Right atrium auricular region (tissue), 2 donors: Measurements from ENCODE around the gene TRAPPC2B. TPM values are rescaled to one million over a fixed set of nuclear protein-coding genes. Genes with fewer than 3 reads are reported as not detected.

Experiments used
- DNase-seq: peaks from one replicate; pipeline ENCODE4 v3.0.0-alpha.2; 2019; ENCODE audit warnings: low spot score
- H3K27ac ChIP-seq, 2 donors: fragments of 200-600 bp; sonication (generic); 1 replicate in 1 of 2; 2 replicates in 1 of 2; pipeline ENCODE4 v1.5.1; 2016 to 2019
- H3K27me3 ChIP-seq, 2 donors: fragments of 200-600 bp; sonication (generic); one replicate each; pipeline versions ENCODE4 v1.5.1 to v1.6.0; 2017 to 2019
- H3K36me3 ChIP-seq: fragments of 200-600 bp; sonication (generic); one replicate; pipeline ENCODE4 v1.5.1; 2016
- H3K4me1 ChIP-seq, 2 donors: fragments of 200-600 bp; sonication (generic); one replicate each; pipeline versions ENCODE4 v1.5.1 to v1.6.0; 2017 to 2019
- H3K4me3 ChIP-seq, 2 donors: fragments of 200-600 bp; sonication (generic); 1 replicate in 1 of 2; 2 replicates in 1 of 2; pipeline ENCODE4 v1.5.1; 2017 to 2019; ENCODE audit warnings: mild to moderate bottlenecking in 1 of 2, moderate library complexity in 1 of 2
- H3K9me3 ChIP-seq, 2 donors: fragments of 200-600 bp; sonication (generic); one replicate each; pipeline ENCODE4 v1.5.1; 2019
- CTCF ChIP-seq, 2 donors: fragments of 200-600 bp; sonication (generic); IDR thresholded peaks; one replicate each; pipeline ENCODE4 v1.5.1; 2019; ENCODE audit warnings: antibody characterized with exemption in 2 of 2
- total RNA-seq, 2 donors: library from RNA; depleted of rRNA; stranded (reverse); fragments of >200 nt; gene quantifications; one replicate each; pipeline ENCODE4 v1.1.0, GENCODE V29; 2016

The TRAPPC2B gene
- total RNA-seq, 2 donors from 2014 or later: 16.2 to 23.1 TPM

- Histone ChIP-seq H3K4me1 (peaks cover 0 to 27% of the 10 kb centered on the region in 2 donors), H3K27me3 (no peaks in the 10 kb centered on the region), H3K36me3 (peaks cover 28% of the 10 kb centered on the region), H3K9me3 (peaks cover 0 to 6% of the 10 kb centered on the region in 2 donors), H3K4me3 (peak overlapping the region; percentile 83 to 97), H3K27ac (peak overlapping the region; percentile 90 to 92)
- no peak for TF ChIP-seq CTCF (IDR thresholded peaks at IDR 0.05)
- no peak for DNase-seq
Observed at GRCh38 chr19:57321116-57321515, 42.2 kb upstream of the TRAPPC2B start.

- no peak for DNase-seq
- H3K36me3 ChIP-seq: peaks cover 34% of the 10 kb centered on the region
- peak overlapping the region; percentile 90 to 92 for H3K27ac ChIP-seq
- no peak for TF ChIP-seq CTCF (IDR thresholded peaks at IDR 0.05)
- H3K4me1 ChIP-seq: peaks cover 0 to 27% of the 10 kb centered on the region in 2 donors
- H3K27me3 ChIP-seq: no peaks in the 10 kb centered on the region
- H3K4me3 ChIP-seq: peak overlapping the region; percentile 83 to 97
- H3K9me3 ChIP-seq: peaks cover 0 to 10% of the 10 kb centered on the region in 2 donors
Observed at GRCh38 chr19:57321751-57322150, 41.6 kb upstream of the TRAPPC2B start.

GRCh38 chr19:57324992-57325391 lies 38.4 kb upstream of the TRAPPC2B start:
- no peak for TF ChIP-seq CTCF (IDR thresholded peaks at IDR 0.05)
- peaks cover 0 to 35% of the 10 kb centered on the region in 2 donors for H3K9me3 ChIP-seq
- H3K27ac ChIP-seq: no peak overlapping the region
- peaks cover 60% of the 10 kb centered on the region for H3K36me3 ChIP-seq
- H3K27me3 ChIP-seq: no peaks in the 10 kb centered on the region
- H3K4me3 ChIP-seq: no peak overlapping the region
- H3K4me1 ChIP-seq: peaks cover 0 to 21% of the 10 kb centered on the region in 2 donors
- no peak for DNase-seq

GRCh38 chr19:57327993-57328392 lies 35.4 kb upstream of the TRAPPC2B start:
- H3K4me1 ChIP-seq: no peaks in the 10 kb centered on the region
- H3K27me3 ChIP-seq: no peaks in the 10 kb centered on the region
- TF ChIP-seq CTCF (IDR thresholded peaks at IDR 0.05): no peak
- H3K36me3 ChIP-seq: peaks cover 60% of the 10 kb centered on the region
- no peak overlapping the region for H3K27ac ChIP-seq
- DNase-seq: no peak
- no peak overlapping the region for H3K4me3 ChIP-seq
- H3K9me3 ChIP-seq: peaks cover 0 to 35% of the 10 kb centered on the region in 2 donors

- peaks cover 0 to 1% of the 10 kb centered on the region in 2 donors for H3K9me3 ChIP-seq
- H3K27ac ChIP-seq: no peak overlapping the region
- H3K4me3 ChIP-seq: no peak overlapping the region
- DNase-seq: no peak
- no peak for TF ChIP-seq CTCF (IDR thresholded peaks at IDR 0.05)
- peaks cover 2% of the 10 kb centered on the region for H3K36me3 ChIP-seq
- H3K27me3 ChIP-seq: no peaks in the 10 kb centered on the region
- H3K4me1 ChIP-seq: peaks cover 0 to 15% of the 10 kb centered on the region in 2 donors
Observed at GRCh38 chr19:57334191-57334590, 29.2 kb upstream of the TRAPPC2B start.

GRCh38 chr19:57338877-57339276 lies 24.5 kb upstream of the TRAPPC2B start:
- H3K36me3 ChIP-seq: no peaks in the 10 kb centered on the region
- no peaks in the 10 kb centered on the region for H3K9me3 ChIP-seq
- H3K4me1 ChIP-seq: peaks cover 0 to 18% of the 10 kb centered on the region in 2 donors
- peak overlapping the region; percentile 81 to 92 for H3K27ac ChIP-seq
- no peak overlapping the region for H3K4me3 ChIP-seq
- no peaks in the 10 kb centered on the region for H3K27me3 ChIP-seq
- no peak for TF ChIP-seq CTCF (IDR thresholded peaks at IDR 0.05)
- no peak for DNase-seq
